ENCODE data around the gene SLC18A2.

The SLC18A2 gene

DNA sequence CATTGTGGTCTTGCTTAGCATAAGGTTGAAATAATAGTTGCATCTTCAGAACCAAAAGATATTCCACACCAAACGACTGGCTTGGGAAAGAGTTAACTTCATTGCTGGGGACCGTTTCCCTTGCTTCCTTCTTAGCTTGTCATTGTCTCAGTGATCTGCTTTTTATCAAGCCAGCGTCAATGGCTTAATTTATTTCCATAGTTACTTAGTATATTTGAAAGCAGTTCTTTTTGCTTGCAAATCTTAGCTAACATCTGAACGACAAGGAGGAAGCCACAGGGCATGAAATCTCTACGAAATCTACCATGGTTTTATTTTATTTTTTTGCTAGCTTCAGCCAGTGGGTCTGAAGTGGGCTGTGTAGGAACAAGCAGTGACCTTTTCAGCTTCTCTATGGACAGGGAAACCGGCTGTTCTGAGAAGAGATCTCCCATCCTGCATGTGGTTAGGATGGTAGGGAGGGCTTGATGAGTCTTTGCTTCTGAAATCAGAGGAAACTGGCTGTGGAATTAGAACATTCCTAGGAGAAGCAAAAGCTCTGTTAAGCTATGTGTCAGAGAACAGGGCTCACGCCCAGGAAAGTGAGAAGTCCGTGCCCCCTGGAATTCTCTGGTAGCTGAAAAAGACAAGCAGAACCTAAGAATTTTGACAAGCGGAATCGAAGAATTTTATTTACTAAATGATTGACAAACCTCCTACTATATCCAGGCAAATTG is 8.0 kb downstream of the SLC18A2 start:
- no peak overlapping the region for H2BK120ac ChIP-seq (ENCODE audit: low read depth, low read length)
- peaks cover 3 to 9% of the 10 kb centered on the region in 2 donors for H3K4me1 ChIP-seq (ENCODE audit: control insufficient read depth in 2 of 2, insufficient read depth in 1 of 2, low read depth in 1 of 2, low read length in 2 of 2)
- no peak overlapping the region for H3K4me3 ChIP-seq (ENCODE audit: low read length in 2 of 2)
- no peak overlapping the region for H3K27ac ChIP-seq (replicated peaks; ENCODE audit: low read length)
- no peak overlapping the region for H4K8ac ChIP-seq (ENCODE audit: low read depth, low read length)
- no peak overlapping the region for H4K91ac ChIP-seq (ENCODE audit: low read depth, low read length, poor library complexity)
- H3K79me1 ChIP-seq (ENCODE audit: low read depth, low read length): no peaks in the 10 kb centered on the region
- H2BK12ac ChIP-seq (ENCODE audit: low read length): no peak overlapping the region
- peaks cover 0 to 2% of the 10 kb centered on the region in 2 donors for H3K9me3 ChIP-seq (replicated peaks in 1 of 2; ENCODE audit: control insufficient read depth in 2 of 2, insufficient read depth in 1 of 2, low read depth in 1 of 2, low read length in 2 of 2)
- H3K27me3 ChIP-seq (ENCODE audit: control insufficient read depth in 3 of 3, insufficient read depth in 3 of 3, low read depth in 1 of 3, low read length in 3 of 3): peaks cover 0 to 80% (median 0%) of the 10 kb centered on the region in 3 experiments
- no peak for DNase-seq (ENCODE audit: low spot score)
- H3K4ac ChIP-seq (ENCODE audit: low read length): no peak overlapping the region
- no peaks in the 10 kb centered on the region for H3K36me3 ChIP-seq (replicated peaks in 1 of 2; ENCODE audit: control insufficient read depth in 2 of 2, insufficient read depth in 2 of 2, low read length in 2 of 2)
- H2BK15ac ChIP-seq (ENCODE audit: low read length): no peak overlapping the region
- H2BK5ac ChIP-seq (ENCODE audit: low read length): no peak overlapping the region
- H2AFZ ChIP-seq (ENCODE audit: low read length): peak overlapping the region; percentile 45
- no peak overlapping the region for H3K9ac ChIP-seq (ENCODE audit: low read depth, low read length, poor library complexity)
- no CpG with 5 or more reads among the region's 10 CpGs for WGBS, 2 donors (ENCODE audit: extremely low coverage in 2 of 2, insufficient read length in 2 of 2, insufficient replicate concordance in 1 of 2)
- no peak overlapping the region for H3K18ac ChIP-seq (ENCODE audit: low read length)
- no peak overlapping the region for H3K23ac ChIP-seq (ENCODE audit: low read depth, low read length, poor library complexity)
- H3K4me2 ChIP-seq (ENCODE audit: insufficient read depth, low read length, poor library complexity, severe bottlenecking): no peak overlapping the region
- no peak overlapping the region for H2AK5ac ChIP-seq (ENCODE audit: low read depth, low read length)
- H3K14ac ChIP-seq (ENCODE audit: low read length): no peak overlapping the region

DNA sequence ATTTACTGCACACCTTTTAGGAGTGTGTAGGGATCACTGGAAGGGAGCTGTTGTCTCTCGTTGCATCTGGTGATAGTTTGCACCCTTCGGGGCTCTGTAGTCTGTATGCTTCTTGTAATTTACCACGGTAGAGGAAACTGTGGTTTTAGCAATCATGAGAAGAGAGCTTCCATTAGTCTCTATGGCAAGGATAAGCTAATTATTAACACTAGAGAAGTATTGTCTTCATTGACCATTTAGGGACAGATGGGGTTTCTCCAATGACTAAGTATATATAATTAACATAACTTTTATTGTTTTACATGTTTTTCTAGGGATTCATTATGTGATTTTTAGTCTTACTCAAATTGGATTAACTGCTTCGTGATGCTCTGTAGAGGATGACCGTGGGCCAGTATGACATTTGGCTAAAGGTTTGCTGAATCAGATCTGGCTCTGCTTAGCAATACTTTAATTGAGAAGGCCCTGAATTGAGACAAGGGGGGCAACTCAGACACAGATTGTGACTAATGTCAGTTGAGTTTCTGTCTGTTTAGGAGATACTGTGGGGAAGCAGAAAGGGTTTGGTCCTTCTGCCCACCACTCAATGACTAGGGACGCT is 8.7 kb downstream of the SLC18A2 start:
- DNase-seq (ENCODE audit: low spot score): no peak
- peaks cover 0 to 73% (median 0%) of the 10 kb centered on the region in 3 experiments for H3K27me3 ChIP-seq (ENCODE audit: control insufficient read depth in 3 of 3, insufficient read depth in 3 of 3, low read depth in 1 of 3, low read length in 3 of 3)

DNA sequence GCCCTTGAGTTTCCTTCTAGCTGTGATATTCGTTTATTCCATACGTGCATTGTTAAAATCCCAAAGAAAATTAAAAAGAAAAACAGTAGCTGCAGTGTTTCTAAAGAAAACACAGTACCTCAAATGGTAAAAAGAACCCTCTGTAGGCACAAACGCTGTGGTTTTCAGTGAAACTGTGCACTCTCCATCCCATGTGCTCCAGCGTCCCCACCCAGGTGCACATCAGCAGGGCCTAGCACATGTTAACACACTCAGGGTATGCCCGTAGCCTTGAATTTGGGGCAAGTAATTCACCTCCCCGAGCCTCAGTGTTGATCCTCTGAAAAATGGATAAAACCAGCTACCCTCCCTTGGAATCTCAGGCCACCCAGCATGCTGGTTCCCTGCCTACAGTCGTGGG is 9.5 kb downstream of the SLC18A2 start:
- Histone ChIP-seq H4K8ac (ENCODE audit: low read depth, low read length) (no peak overlapping the region), H2BK5ac (ENCODE audit: low read length) (no peak overlapping the region), H2BK15ac (ENCODE audit: low read length) (no peak overlapping the region), H2BK120ac (ENCODE audit: low read depth, low read length) (no peak overlapping the region), H2AFZ (ENCODE audit: low read length) (no peak overlapping the region), H3K9ac (ENCODE audit: low read depth, low read length, poor library complexity) (no peak overlapping the region), H3K4me1 (ENCODE audit: control insufficient read depth in 2 of 2, insufficient read depth in 1 of 2, low read depth in 1 of 2, low read length in 2 of 2) (peaks cover 8 to 17% of the 10 kb centered on the region in 2 donors), H3K4me2 (ENCODE audit: insufficient read depth, low read length, poor library complexity, severe bottlenecking) (no peak overlapping the region), H2AK5ac (ENCODE audit: low read depth, low read length) (no peak overlapping the region), H3K4me3 (ENCODE audit: low read length in 2 of 2) (no peak overlapping the region), H3K27ac (replicated peaks; ENCODE audit: low read length) (no peak overlapping the region), H4K91ac (ENCODE audit: low read depth, low read length, poor library complexity) (no peak overlapping the region), H3K79me1 (ENCODE audit: low read depth, low read length) (no peaks in the 10 kb centered on the region), H3K9me3 (replicated peaks in 1 of 2; ENCODE audit: control insufficient read depth in 2 of 2, insufficient read depth in 1 of 2, low read depth in 1 of 2, low read length in 2 of 2) (no peaks in the 10 kb centered on the region), H2BK12ac (ENCODE audit: low read length) (no peak overlapping the region), H3K18ac (ENCODE audit: low read length) (no peak overlapping the region), H3K14ac (ENCODE audit: low read length) (no peak overlapping the region), H3K23ac (ENCODE audit: low read depth, low read length, poor library complexity) (no peak overlapping the region), H3K36me3 (replicated peaks in 1 of 2; ENCODE audit: control insufficient read depth in 2 of 2, insufficient read depth in 2 of 2, low read length in 2 of 2) (no peaks in the 10 kb centered on the region), H3K27me3 (ENCODE audit: control insufficient read depth in 3 of 3, insufficient read depth in 3 of 3, low read depth in 1 of 3, low read length in 3 of 3) (peaks cover 0 to 65% (median 0%) of the 10 kb centered on the region in 3 experiments), H3K4ac (ENCODE audit: low read length) (no peak overlapping the region)
- WGBS, 2 donors (ENCODE audit: extremely low coverage in 2 of 2, insufficient read length in 2 of 2, insufficient replicate concordance in 1 of 2): no CpG with 5 or more reads among the region's 7 CpGs
- no peak for DNase-seq (ENCODE audit: low spot score)

More for the DNA sequence above, 8.7 kb downstream of the SLC18A2 start:
- Histone ChIP-seq H3K4me2 (ENCODE audit: insufficient read depth, low read length, poor library complexity, severe bottlenecking) (no peak overlapping the region), H3K36me3 (replicated peaks in 1 of 2; ENCODE audit: control insufficient read depth in 2 of 2, insufficient read depth in 2 of 2, low read length in 2 of 2) (no peaks in the 10 kb centered on the region), H2BK15ac (ENCODE audit: low read length) (no peak overlapping the region), H4K8ac (ENCODE audit: low read depth, low read length) (no peak overlapping the region), H3K18ac (ENCODE audit: low read length) (no peak overlapping the region), H3K4me3 (ENCODE audit: low read length in 2 of 2) (no peak overlapping the region), H3K79me1 (ENCODE audit: low read depth, low read length) (no peaks in the 10 kb centered on the region), H2AFZ (ENCODE audit: low read length) (no peak overlapping the region), H2BK120ac (ENCODE audit: low read depth, low read length) (no peak overlapping the region), H3K4me1 (ENCODE audit: control insufficient read depth in 2 of 2, insufficient read depth in 1 of 2, low read depth in 1 of 2, low read length in 2 of 2) (peaks cover 4 to 10% of the 10 kb centered on the region in 2 donors), H2AK5ac (ENCODE audit: low read depth, low read length) (no peak overlapping the region), H3K9ac (ENCODE audit: low read depth, low read length, poor library complexity) (no peak overlapping the region), H4K91ac (ENCODE audit: low read depth, low read length, poor library complexity) (no peak overlapping the region), H3K9me3 (replicated peaks in 1 of 2; ENCODE audit: control insufficient read depth in 2 of 2, insufficient read depth in 1 of 2, low read depth in 1 of 2, low read length in 2 of 2) (no peaks in the 10 kb centered on the region), H3K14ac (ENCODE audit: low read length) (no peak overlapping the region), H3K23ac (ENCODE audit: low read depth, low read length, poor library complexity) (no peak overlapping the region), H2BK5ac (ENCODE audit: low read length) (no peak overlapping the region), H3K27ac (replicated peaks; ENCODE audit: low read length) (no peak overlapping the region), H2BK12ac (ENCODE audit: low read length) (no peak overlapping the region), H3K4ac (ENCODE audit: low read length) (no peak overlapping the region)
- WGBS, 2 donors (ENCODE audit: extremely low coverage in 2 of 2, insufficient read length in 2 of 2, insufficient replicate concordance in 1 of 2): no CpG with 5 or more reads among the region's 6 CpGs

DNA sequence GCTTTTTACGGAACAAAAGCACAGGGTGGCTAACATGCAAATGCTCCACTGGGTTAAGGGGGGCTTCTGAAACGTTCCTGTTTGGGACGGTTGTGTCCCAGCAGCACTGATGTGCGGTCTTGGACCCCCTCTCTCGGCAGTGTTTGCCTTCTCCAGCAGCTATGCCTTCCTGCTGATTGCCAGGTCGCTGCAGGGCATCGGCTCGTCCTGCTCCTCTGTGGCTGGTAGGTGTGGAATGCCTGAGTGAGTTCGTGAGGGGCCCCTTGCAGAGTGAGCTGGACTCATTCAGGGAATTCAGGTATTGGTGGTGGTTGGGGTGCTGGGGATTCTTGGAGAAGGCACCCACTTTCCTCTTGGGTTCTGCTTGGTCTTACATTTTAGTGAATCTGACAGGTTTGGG is 13.0 kb downstream of the SLC18A2 start:
- no peak overlapping the region for H3K4me3 ChIP-seq (ENCODE audit: low read length in 2 of 2)
- H2AK5ac ChIP-seq (ENCODE audit: low read depth, low read length): no peak overlapping the region
- DNase-seq (ENCODE audit: low spot score): no peak
- H2BK12ac ChIP-seq (ENCODE audit: low read length): peak overlapping the region; percentile 23
- no peak overlapping the region for H3K14ac ChIP-seq (ENCODE audit: low read length)
- no peak overlapping the region for H2BK120ac ChIP-seq (ENCODE audit: low read depth, low read length)
- no peak overlapping the region for H4K91ac ChIP-seq (ENCODE audit: low read depth, low read length, poor library complexity)
- H3K27me3 ChIP-seq (ENCODE audit: control insufficient read depth in 3 of 3, insufficient read depth in 3 of 3, low read depth in 1 of 3, low read length in 3 of 3): peaks cover 0 to 36% (median 0%) of the 10 kb centered on the region in 3 experiments
- no peak overlapping the region for H3K4me2 ChIP-seq (ENCODE audit: insufficient read depth, low read length, poor library complexity, severe bottlenecking)
- H3K23ac ChIP-seq (ENCODE audit: low read depth, low read length, poor library complexity): no peak overlapping the region
- no peak overlapping the region for H3K4ac ChIP-seq (ENCODE audit: low read length)
- H3K36me3 ChIP-seq (replicated peaks in 1 of 2; ENCODE audit: control insufficient read depth in 2 of 2, insufficient read depth in 2 of 2, low read length in 2 of 2): no peaks in the 10 kb centered on the region
- H2BK5ac ChIP-seq (ENCODE audit: low read length): no peak overlapping the region
- no peak overlapping the region for H2BK15ac ChIP-seq (ENCODE audit: low read length)
- peaks cover 8 to 18% of the 10 kb centered on the region in 2 donors for H3K4me1 ChIP-seq (ENCODE audit: control insufficient read depth in 2 of 2, insufficient read depth in 1 of 2, low read depth in 1 of 2, low read length in 2 of 2)
- H2AFZ ChIP-seq (ENCODE audit: low read length): no peak overlapping the region
- no peaks in the 10 kb centered on the region for H3K79me1 ChIP-seq (ENCODE audit: low read depth, low read length)
- no peak overlapping the region for H3K9ac ChIP-seq (ENCODE audit: low read depth, low read length, poor library complexity)
- WGBS, 2 donors (ENCODE audit: extremely low coverage in 2 of 2, insufficient read length in 2 of 2, insufficient replicate concordance in 1 of 2): no CpG with 5 or more reads among the region's 9 CpGs
- H4K8ac ChIP-seq (ENCODE audit: low read depth, low read length): no peak overlapping the region
- H3K9me3 ChIP-seq (replicated peaks in 1 of 2; ENCODE audit: control insufficient read depth in 2 of 2, insufficient read depth in 1 of 2, low read depth in 1 of 2, low read length in 2 of 2): no peaks in the 10 kb centered on the region
- no peak overlapping the region for H3K18ac ChIP-seq (ENCODE audit: low read length)
- H3K27ac ChIP-seq (replicated peaks; ENCODE audit: low read length): no peak overlapping the region
